ENCODE data around the gene SBF2.

GRCh38 chr11:10164621-10165020 lies 129.4 kb downstream of the SBF2 start:
- TF ChIP-seq CTCF (IDR thresholded peaks at IDR 0.05; ENCODE audit: insufficient read depth, low read length) (no peak), POLR2AphosphoS5 (IDR thresholded peaks at IDR 0.05; ENCODE audit: low read depth) (no peak), REST (IDR thresholded peaks at IDR 0.05; ENCODE audit: insufficient replicate concordance, low read depth) (no peak)
